WTC11 (cell line): Measurements from ENCODE around the gene CHKB. TPM values are rescaled to one million over a fixed set of nuclear protein-coding genes. Genes with fewer than 3 reads are reported as not detected.
A peak's percentile ranks its signal among the peaks of the same experiment; 100 is the strongest.

ENCODE experiments used
- ATAC-seq: fragments of 200-7000 bp; cut with Tn5 transposase; 2 replicates; pipeline ENCODE4 v1.10.0; 2021; ENCODE audit warnings: mild to moderate bottlenecking, moderate library complexity
- CTCF ChIA-PET: fragments of 300-600 bp; sonication (Branson Sonifier 250); formaldehyde crosslinking; loops from one replicate; lab custom pipeline; 2021; ENCODE audit warnings: antibody characterized with exemption; lab: Charles Lee
- POLR2A ChIA-PET: fragments of 350-600 bp; sonication (Branson Sonifier 250); formaldehyde crosslinking; loops from one replicate; lab custom pipeline; 2021; ENCODE audit warnings: antibody characterized with exemption; lab: Charles Lee
- DNase-seq: peaks from one replicate; pipeline ENCODE4 v3.0.0; 2021; ENCODE audit warnings: low spot score
- H3K27ac Mint-ChIP-seq: 2 replicates; pipeline ENCODE4 v1.8.0; 2021; ENCODE audit warnings: mixed read lengths
- H3K27me3 Mint-ChIP-seq: 2 replicates; pipeline ENCODE4 v1.8.0; 2021; ENCODE audit warnings: low read depth, mild to moderate bottlenecking, moderate library complexity, mixed read lengths
- H3K36me3 Mint-ChIP-seq: 2 replicates; pipeline ENCODE4 v1.8.0; 2021; ENCODE audit warnings: mixed read lengths
- H3K4me1 Mint-ChIP-seq: 2 replicates; pipeline ENCODE4 v1.8.0; 2022; ENCODE audit warnings: mixed read lengths
- H3K4me3 Mint-ChIP-seq: 2 replicates; pipeline ENCODE4 v1.8.0; 2021; ENCODE audit warnings: mild to moderate bottlenecking, moderate library complexity, mixed read lengths
- H3K9me3 Mint-ChIP-seq: 2 replicates; pipeline ENCODE4 v1.8.0; 2021; ENCODE audit warnings: mixed read lengths
- AFF4 ChIP-seq: sonication (generic); formaldehyde crosslinking; IDR thresholded peaks from 2 replicates; pipeline ENCODE4 v1.8.1; 2023; ENCODE audit warnings: mild to moderate bottlenecking, missing genetic modification reagents, borderline replicate concordance
- ARID4B ChIP-seq: sonication (generic); formaldehyde crosslinking; IDR thresholded peaks from 2 replicates; pipeline ENCODE4 v1.8.0; 2023; ENCODE audit warnings: missing genetic modification reagents, mild to moderate bottlenecking, borderline replicate concordance
- CREB1 ChIP-seq: sonication (generic); formaldehyde crosslinking; IDR thresholded peaks from 2 replicates; pipeline ENCODE4 v1.8.0; 2023; ENCODE audit warnings: mild to moderate bottlenecking, missing genetic modification reagents
- ESRRA ChIP-seq: sonication (generic); formaldehyde crosslinking; IDR thresholded peaks from 2 replicates; pipeline ENCODE4 v1.8.1; 2022; ENCODE audit warnings: mild to moderate bottlenecking, missing genetic modification reagents, borderline replicate concordance
- ETV6 ChIP-seq: sonication (generic); formaldehyde crosslinking; IDR thresholded peaks from 2 replicates; pipeline ENCODE4 v1.8.1; 2022; ENCODE audit warnings: mild to moderate bottlenecking, missing genetic modification reagents
- GABPB1 ChIP-seq: sonication (generic); formaldehyde crosslinking; IDR thresholded peaks from 2 replicates; pipeline ENCODE4 v1.8.1; 2023; ENCODE audit warnings: mild to moderate bottlenecking, missing genetic modification reagents
- GTF2I ChIP-seq: fragments of 250-450 bp; sonication (Bioruptor Pico); conservative IDR thresholded peaks from 2 replicates; pipeline ENCODE4 v1.4.0; 2021; ENCODE audit warnings: mild to moderate bottlenecking
- JUN ChIP-seq: sonication (generic); formaldehyde crosslinking; IDR thresholded peaks from 2 replicates; pipeline ENCODE4 v1.8.0; 2023; ENCODE audit warnings: mild to moderate bottlenecking, missing genetic modification reagents
- PREB ChIP-seq: sonication (generic); formaldehyde crosslinking; IDR thresholded peaks from 2 replicates; pipeline ENCODE4 v1.8.1; 2022; ENCODE audit warnings: mild to moderate bottlenecking, missing genetic modification reagents, moderate library complexity, borderline replicate concordance
- SMAD3 ChIP-seq: sonication (generic); formaldehyde crosslinking; IDR thresholded peaks from 2 replicates; pipeline ENCODE4 v1.8.0; 2022; ENCODE audit warnings: missing genetic modification reagents, mild to moderate bottlenecking, borderline replicate concordance
- TCF7 ChIP-seq: sonication (generic); formaldehyde crosslinking; IDR thresholded peaks from 2 replicates; pipeline ENCODE4 v1.8.0; 2022; ENCODE audit warnings: mild to moderate bottlenecking, low read depth, missing genetic modification reagents, moderate library complexity
- TP53 ChIP-seq: sonication (generic); formaldehyde crosslinking; IDR thresholded peaks from 2 replicates; pipeline ENCODE4 v1.8.1; 2023; ENCODE audit warnings: mild to moderate bottlenecking, missing genetic modification reagents
- ZBTB21 ChIP-seq: sonication (generic); formaldehyde crosslinking; IDR thresholded peaks from 2 replicates; pipeline ENCODE4 v1.8.1; 2023; ENCODE audit warnings: mild to moderate bottlenecking, missing genetic modification reagents, borderline replicate concordance
- ZMAT4 ChIP-seq: fragments of 250-450 bp; sonication (Bioruptor Pico); IDR thresholded peaks from 2 replicates; pipeline ENCODE4 v1.9.0; 2021; ENCODE audit warnings: mild to moderate bottlenecking
- ZNF121 ChIP-seq: sonication (generic); formaldehyde crosslinking; IDR thresholded peaks from 2 replicates; pipeline ENCODE4 v1.8.0; 2023; ENCODE audit warnings: missing genetic modification reagents
- ZNF138 ChIP-seq: sonication (generic); formaldehyde crosslinking; conservative IDR thresholded peaks from 2 replicates; pipeline ENCODE4 v1.8.1; 2022; ENCODE audit warnings: mild to moderate bottlenecking, moderate library complexity, missing genetic modification reagents
- ZNF281 ChIP-seq: sonication (generic); formaldehyde crosslinking; IDR thresholded peaks from 2 replicates; pipeline ENCODE4 v1.8.0; 2023; ENCODE audit warnings: mild to moderate bottlenecking, missing genetic modification reagents
- ZNF423 ChIP-seq: fragments of 250-450 bp; sonication (Bioruptor Pico); IDR thresholded peaks from 2 replicates; pipeline ENCODE4 v2.1.2; 2022; ENCODE audit warnings: mild to moderate bottlenecking, moderate library complexity
- ZNF671 ChIP-seq: fragments of 250-450 bp; sonication (Bioruptor Pico); IDR thresholded peaks from 2 replicates; pipeline ENCODE4 v1.8.0; 2021; ENCODE audit warnings: mild to moderate bottlenecking
- total RNA-seq: library from RNA; stranded (reverse); gene quantifications from 3 replicates; pipeline ENCODE4 v1.2.3, GENCODE V29; 2021

CHKB gene
- total RNA-seq, 1 experiment from 2014 or later, result 75.4 TPM

GRCh38 chr22:50581950-50582492, 628 bp downstream of the CHKB start:
- Mint-ChIP-seq H3K9me3 (no peaks in the 10 kb centered on the region), H3K4me3 (peak overlapping the region; percentile 97), H3K4me1 (peaks cover 9% of the 10 kb centered on the region), H3K36me3 (peaks cover 7% of the 10 kb centered on the region), H3K27me3 (peaks cover 14% of the 10 kb centered on the region), H3K27ac (peak overlapping the region; percentile 41; the same call in 1 of the 2 replicates)
- CTCF ChIA-PET, result interaction anchor here (1.0 to 1.7 kb wide), 10 partner anchors 19 to 193 kb away, joined by 3 to 11 read pairs (median 5); partner anchors contain the start of genes SCO2 and SYCE3
- DNase-seq, result no peak
- TF ChIP-seq SMAD3 (no peak), ARID4B (CRISPR knock-in tag) (no peak), ZBTB21 (CRISPR knock-in tag) (no peak), ZNF138 (CRISPR knock-in tag) (no peak; the same call in 1 of the 2 replicates), ZNF121 (peak; percentile 96), ETV6 (CRISPR knock-in tag) (no peak), GTF2I (CRISPR knock-in tag) (peak; percentile 68; the same call in 1 of the 2 replicates), GABPB1 (CRISPR knock-in tag) (no peak)
- ATAC-seq, result no peak
- POLR2A ChIA-PET, result interaction anchor here (1.0 to 1.4 kb wide), 2 partner anchors 20 to 74 kb away, joined by 4 to 6 read pairs; partner anchors contain the start of genes LMF2 and NCAPH2

- peaks cover 9% of the 10 kb centered on the region for H3K4me1 Mint-ChIP-seq
- POLR2A ChIA-PET, result no interaction called here
- H3K27me3 Mint-ChIP-seq, result peaks cover 10% of the 10 kb centered on the region
- CTCF ChIA-PET, result interaction anchor here (1.0 to 1.5 kb wide), 3 partner anchors 19 to 60 kb away, joined by 4 to 7 read pairs (median 6); partner anchors contain the start of genes SCO2 and SYCE3
- peaks cover 7% of the 10 kb centered on the region for H3K36me3 Mint-ChIP-seq
- no peak overlapping the region for H3K27ac Mint-ChIP-seq
- no peaks in the 10 kb centered on the region for H3K9me3 Mint-ChIP-seq
- ATAC-seq (no peak), DNase-seq (no peak)
- peak overlapping the region; percentile 77 for H3K4me3 Mint-ChIP-seq
- TF ChIP-seq ESRRA (CRISPR knock-in tag) (no peak), TCF7 (CRISPR knock-in tag) (no peak), TP53 (CRISPR knock-in tag) (no peak), JUN (no peak), GABPB1 (CRISPR knock-in tag) (no peak), ZNF281 (CRISPR knock-in tag) (no peak), ZMAT4 (CRISPR knock-in tag) (no peak), CREB1 (CRISPR knock-in tag) (no peak), ZNF423 (CRISPR knock-in tag) (no peak), PREB (CRISPR knock-in tag) (no peak), ZNF671 (CRISPR knock-in tag) (no peak), AFF4 (CRISPR knock-in tag) (no peak)
These were observed 1.4 kb downstream of the CHKB start for GRCh38 chr22:50581031-50581949.
